ENCODE measurements around the gene KL.

- no peak for TF ChIP-seq POLR2AphosphoS5 (IDR thresholded peaks at IDR 0.05)
- TF ChIP-seq, protein P1, sequence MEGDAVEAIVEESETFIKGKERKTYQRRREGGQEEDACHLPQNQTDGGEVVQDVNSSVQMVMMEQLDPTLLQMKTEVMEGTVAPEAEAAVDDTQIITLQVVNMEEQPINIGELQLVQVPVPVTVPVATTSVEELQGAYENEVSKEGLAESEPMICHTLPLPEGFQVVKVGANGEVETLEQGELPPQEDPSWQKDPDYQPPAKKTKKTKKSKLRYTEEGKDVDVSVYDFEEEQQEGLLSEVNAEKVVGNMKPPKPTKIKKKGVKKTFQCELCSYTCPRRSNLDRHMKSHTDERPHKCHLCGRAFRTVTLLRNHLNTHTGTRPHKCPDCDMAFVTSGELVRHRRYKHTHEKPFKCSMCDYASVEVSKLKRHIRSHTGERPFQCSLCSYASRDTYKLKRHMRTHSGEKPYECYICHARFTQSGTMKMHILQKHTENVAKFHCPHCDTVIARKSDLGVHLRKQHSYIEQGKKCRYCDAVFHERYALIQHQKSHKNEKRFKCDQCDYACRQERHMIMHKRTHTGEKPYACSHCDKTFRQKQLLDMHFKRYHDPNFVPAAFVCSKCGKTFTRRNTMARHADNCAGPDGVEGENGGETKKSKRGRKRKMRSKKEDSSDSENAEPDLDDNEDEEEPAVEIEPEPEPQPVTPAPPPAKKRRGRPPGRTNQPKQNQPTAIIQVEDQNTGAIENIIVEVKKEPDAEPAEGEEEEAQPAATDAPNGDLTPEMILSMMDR (IDR thresholded peaks at IDR 0.05): no peak
Observed at GRCh38 chr13:33092073-33092987, 76.1 kb downstream of the KL start.

Measured in transverse colon (tissue), 4 donors.